HEK293 (cell line): ENCODE data around the gene EDEM3.
A peak's percentile ranks its signal among the peaks of the same experiment; 100 is the strongest.

Experiments used
- GLIS1 ChIP-seq: fragments of 450-650 bp; formaldehyde crosslinking; IDR thresholded peaks from 2 replicates; pipeline ENCODE4 v1.5.1; 2016; ENCODE audit warnings: missing biosample characterization, missing genetic modification characterization
- KLF17 ChIP-seq: fragments of 450-650 bp; formaldehyde crosslinking; IDR thresholded peaks from 2 replicates; pipeline ENCODE4 v1.5.1; 2016; ENCODE audit warnings: missing biosample characterization, missing genetic modification characterization
- MEIS1 ChIP-seq: sonication (generic); formaldehyde crosslinking; IDR thresholded peaks from 2 replicates; pipeline ENCODE4 v1.8.1; 2022; ENCODE audit warnings: missing genetic modification reagents, mild to moderate bottlenecking, borderline replicate concordance
- PBX3 ChIP-seq: sonication (generic); formaldehyde crosslinking; IDR thresholded peaks from 2 replicates; pipeline ENCODE4 v1.8.1; 2022; ENCODE audit warnings: mild to moderate bottlenecking, moderate library complexity, missing genetic modification reagents
- PRDM1 ChIP-seq: fragments of 450-650 bp; formaldehyde crosslinking; IDR thresholded peaks from 2 replicates; pipeline ENCODE4; 2016; ENCODE audit warnings: missing biosample characterization, missing genetic modification characterization
- PRDM10 ChIP-seq: fragments of 450-650 bp; formaldehyde crosslinking; IDR thresholded peaks from 2 replicates; pipeline ENCODE4 v1.5.1; 2016; ENCODE audit warnings: missing biosample characterization, missing genetic modification characterization
- PRDM4 ChIP-seq: fragments of 450-650 bp; formaldehyde crosslinking; IDR thresholded peaks from 2 replicates; pipeline ENCODE4 v1.5.1; 2017; ENCODE audit warnings: missing biosample characterization, missing genetic modification characterization
- ZBTB10 ChIP-seq: fragments of 450-650 bp; formaldehyde crosslinking; IDR thresholded peaks from 2 replicates; pipeline ENCODE4 v1.5.1; 2016; ENCODE audit warnings: missing biosample characterization, missing genetic modification characterization
- ZBTB11 ChIP-seq: fragments of 450-650 bp; formaldehyde crosslinking; conservative IDR thresholded peaks from 2 replicates; pipeline ENCODE4 v1.5.1; 2016; ENCODE audit warnings: low read depth, missing biosample characterization, missing genetic modification characterization
- ZNF121 ChIP-seq: fragments of 450-650 bp; formaldehyde crosslinking; IDR thresholded peaks from 2 replicates; pipeline ENCODE4 v1.5.1; 2016; ENCODE audit warnings: missing biosample characterization, missing genetic modification characterization
- ZNF16 ChIP-seq: fragments of 450-650 bp; formaldehyde crosslinking; IDR thresholded peaks from 2 replicates; pipeline ENCODE4 v1.5.1; 2016; ENCODE audit warnings: low read depth, missing biosample characterization, missing genetic modification characterization
- ZNF18 ChIP-seq: fragments of 450-650 bp; formaldehyde crosslinking; IDR thresholded peaks from 2 replicates; pipeline ENCODE4 v1.5.1; 2016; ENCODE audit warnings: missing biosample characterization, missing genetic modification characterization
- ZNF211 ChIP-seq: fragments of 450-650 bp; formaldehyde crosslinking; IDR thresholded peaks from 2 replicates; pipeline ENCODE4 v1.5.1; 2016; ENCODE audit warnings: low read depth, missing biosample characterization, missing genetic modification characterization
- ZNF341 ChIP-seq: fragments of 450-650 bp; formaldehyde crosslinking; IDR thresholded peaks from 2 replicates; pipeline ENCODE4; 2016; ENCODE audit warnings: low read depth, missing biosample characterization, missing genetic modification characterization
- ZNF558 ChIP-seq: fragments of 450-650 bp; formaldehyde crosslinking; IDR thresholded peaks from 2 replicates; pipeline ENCODE4 v1.5.1; 2016; ENCODE audit warnings: missing biosample characterization, missing genetic modification characterization
- ZNF596 ChIP-seq: fragments of 450-650 bp; IDR thresholded peaks from 2 replicates; pipeline ENCODE4 v1.5.0; 2018; ENCODE audit warnings: missing biosample characterization, mild to moderate bottlenecking, missing genetic modification characterization, moderate library complexity
- ZNF660 ChIP-seq: fragments of 450-650 bp; IDR thresholded peaks from 2 replicates; pipeline ENCODE4 v1.5.1; 2018; ENCODE audit warnings: missing biosample characterization, mild to moderate bottlenecking, missing genetic modification characterization
- ZNF701 ChIP-seq: fragments of 450-650 bp; formaldehyde crosslinking; IDR thresholded peaks from 2 replicates; pipeline ENCODE4 v1.5.1; 2016; ENCODE audit warnings: missing biosample characterization, missing genetic modification characterization
- ZXDB ChIP-seq: fragments of 450-650 bp; formaldehyde crosslinking; IDR thresholded peaks from 2 replicates; pipeline ENCODE4 v1.5.1; 2016; ENCODE audit warnings: missing biosample characterization, missing genetic modification characterization

EDEM3 gene

GRCh38 chr1:184753608-184754475 lies 816 bp downstream of the EDEM3 start (continued):
- TF ChIP-seq GLIS1 (tag by site-specific recombination), result no peak
- TF ChIP-seq ZNF211 (tag by site-specific recombination), result no peak
- no peak for TF ChIP-seq ZNF341
- TF ChIP-seq ZNF701, result no peak
- no peak for TF ChIP-seq ZNF18 (tag by site-specific recombination)
- no peak for TF ChIP-seq MEIS1 (CRISPR knock-in tag)
- TF ChIP-seq PBX3, result 0 out of 2 replicates have a peak, but pooled peaks have one; percentile 3
- peak; percentile 66 for TF ChIP-seq PRDM10 (tag by site-specific recombination)
- TF ChIP-seq KLF17 (tag by site-specific recombination), result no peak
- TF ChIP-seq ZNF660 (tag by site-specific recombination), result peak; percentile 11; the same call in 1 of the 2 replicates
- peak; percentile 74 for TF ChIP-seq ZBTB10 (tag by site-specific recombination)
- no peak for TF ChIP-seq ZNF16 (tag by site-specific recombination)
- no peak for TF ChIP-seq PRDM4 (tag by site-specific recombination)
- no peak for TF ChIP-seq ZNF558 (tag by site-specific recombination)
- peak; percentile 49; the same call in 1 of the 2 replicates for TF ChIP-seq PRDM1 (tag by site-specific recombination)
- TF ChIP-seq ZNF596 (tag by site-specific recombination), result no peak
- 0 out of 2 replicates have a peak, but pooled peaks have one; percentile 29 for TF ChIP-seq ZNF121 (tag by site-specific recombination)
- TF ChIP-seq ZXDB (tag by site-specific recombination), result peak; percentile 13; the same call in 1 of the 2 replicates
- TF ChIP-seq ZBTB11 (tag by site-specific recombination), result no peak
